ENCODE results near the gene BABAM2. TPM values are rescaled to one million over a fixed set of nuclear protein-coding genes. Genes with fewer than 3 reads are reported as not detected.
A peak's percentile ranks its signal among the peaks of the same experiment; 100 is the strongest.

BABAM2 gene
- total RNA-seq, 2 donors from 2014 or later, result 32.2 to 33.5 TPM

GRCh38 chr2:28231110-28231631 lies 340.6 kb downstream of the BABAM2 start:
- H3K9ac ChIP-seq (ENCODE audit: low read depth in 2 of 2, low read length in 2 of 2), result no peak overlapping the region
- no peaks in the 10 kb centered on the region for H3K36me3 ChIP-seq
- intact Hi-C loops (cut with DNase I), result no loop called here
- TF ChIP-seq CTCF (IDR thresholded peaks at IDR 0.05), result no peak
- H3K9me3 ChIP-seq, result no peaks in the 10 kb centered on the region
- no peaks in the 10 kb centered on the region for H3K27me3 ChIP-seq
- H3K4me1 ChIP-seq, result peaks cover 3% of the 10 kb centered on the region
- H3K4me3 ChIP-seq, result no peak overlapping the region
- no peak for DNase-seq
- no peak overlapping the region for H3K27ac ChIP-seq

- intact Hi-C loops (cut with DNase I), result no loop called here
- H3K27me3 ChIP-seq, result no peaks in the 10 kb centered on the region
- peak; percentile 24 for DNase-seq
- no peaks in the 10 kb centered on the region for H3K36me3 ChIP-seq
- H3K27ac ChIP-seq, result peak overlapping the region; percentile 54
- peaks cover 3% of the 10 kb centered on the region for H3K4me1 ChIP-seq
- H3K4me3 ChIP-seq, result no peak overlapping the region
- no peak for TF ChIP-seq CTCF (IDR thresholded peaks at IDR 0.05)
- H3K9me3 ChIP-seq, result no peaks in the 10 kb centered on the region
- H3K9ac ChIP-seq (ENCODE audit: low read depth in 2 of 2, low read length in 2 of 2), result no peak overlapping the region
These were observed 341.8 kb downstream of the BABAM2 start for GRCh38 chr2:28232295-28232694.

- H3K27ac ChIP-seq, result peak overlapping the region; percentile 54
- peak; percentile 34 for DNase-seq
- no peaks in the 10 kb centered on the region for H3K27me3 ChIP-seq
- no peak for TF ChIP-seq CTCF (IDR thresholded peaks at IDR 0.05)
- peaks cover 3% of the 10 kb centered on the region for H3K4me1 ChIP-seq
- H3K4me3 ChIP-seq, result no peak overlapping the region
- H3K9ac ChIP-seq (ENCODE audit: low read depth in 2 of 2, low read length in 2 of 2), result peak overlapping the region; percentile 14 to 42
- H3K9me3 ChIP-seq, result no peaks in the 10 kb centered on the region
- intact Hi-C loops (cut with DNase I), result no loop called here
- H3K36me3 ChIP-seq, result no peaks in the 10 kb centered on the region
These were observed 342.7 kb downstream of the BABAM2 start for GRCh38 chr2:28233164-28233676.

- H3K36me3 ChIP-seq, result no peaks in the 10 kb centered on the region
- H3K4me3 ChIP-seq, result no peak overlapping the region
- no peak for TF ChIP-seq CTCF (IDR thresholded peaks at IDR 0.05)
- H3K9ac ChIP-seq (ENCODE audit: low read depth in 2 of 2, low read length in 2 of 2), result no peak overlapping the region
- intact Hi-C loops (cut with DNase I), result no loop called here
- H3K27ac ChIP-seq, result no peak overlapping the region
- H3K9me3 ChIP-seq, result no peaks in the 10 kb centered on the region
- no peaks in the 10 kb centered on the region for H3K27me3 ChIP-seq
- no peak for DNase-seq
- H3K4me1 ChIP-seq, result peaks cover 3% of the 10 kb centered on the region
These were observed 344.3 kb downstream of the BABAM2 start for GRCh38 chr2:28234807-28235206.

GRCh38 chr2:28239207-28239606 lies 348.7 kb downstream of the BABAM2 start:
- no peak for DNase-seq
- H3K36me3 ChIP-seq, result no peaks in the 10 kb centered on the region
- H3K9ac ChIP-seq (ENCODE audit: low read depth in 2 of 2, low read length in 2 of 2), result no peak overlapping the region
- H3K27me3 ChIP-seq, result no peaks in the 10 kb centered on the region
- intact Hi-C loops (cut with DNase I), result no loop called here
- H3K4me3 ChIP-seq, result no peak overlapping the region
- H3K27ac ChIP-seq, result no peak overlapping the region
- no peaks in the 10 kb centered on the region for H3K4me1 ChIP-seq
- H3K9me3 ChIP-seq, result no peaks in the 10 kb centered on the region
- TF ChIP-seq CTCF (IDR thresholded peaks at IDR 0.05), result no peak
